Esophagus muscularis mucosa (tissue), 3 donors: ENCODE measurements around the gene CD248.

Experiments used
- CTCF ChIP-seq, 3 experiments: fragments of 200-600 bp in 2 of 3; fragments of 450-650 bp in 1 of 3; sonication (generic) in 2 of 3; IDR thresholded peaks; one replicate each; pipeline ENCODE4 v1.5.1; 2017 to 2019; ENCODE audit warnings: antibody characterized with exemption in 3 of 3, mild to moderate bottlenecking in 2 of 3, moderate library complexity in 1 of 3
- POLR2A ChIP-seq: fragments of 450-650 bp; IDR thresholded peaks from one replicate; pipeline ENCODE4 v1.6.1; 2017; ENCODE audit warnings: antibody characterized with exemption, moderate library complexity, mild to moderate bottlenecking, low read depth

GRCh38 chr11:66289548-66290329 lies 27.1 kb downstream of the CD248 start:
- no peak for TF ChIP-seq POLR2A
- no peak for TF ChIP-seq CTCF (IDR thresholded peaks at IDR 0.05)
